GM20000 (cell line): ENCODE results near the gene CNOT10.
A peak's percentile ranks its signal among the peaks of the same experiment; 100 is the strongest.
"Not testable (repeated sequence)": the region's sequence is repeated elsewhere in the genome, so short reads cannot be mapped to it uniquely, and the experiment has no call there.

ENCODE experiments used
- DNase-seq: peaks from one replicate; pipeline ENCODE4 v3.0.0; 2012; ENCODE audit warnings: low spot score
- TF ChIP-seq, protein P1 (sequence below): IDR thresholded peaks from 2 replicates; pipeline ENCODE4 v1.5.1; 2012; ENCODE audit warnings: mild to moderate bottlenecking, control low read depth; ENCODE audit errors: extremely low read depth, missing control alignments

Gene CNOT10

DNA sequence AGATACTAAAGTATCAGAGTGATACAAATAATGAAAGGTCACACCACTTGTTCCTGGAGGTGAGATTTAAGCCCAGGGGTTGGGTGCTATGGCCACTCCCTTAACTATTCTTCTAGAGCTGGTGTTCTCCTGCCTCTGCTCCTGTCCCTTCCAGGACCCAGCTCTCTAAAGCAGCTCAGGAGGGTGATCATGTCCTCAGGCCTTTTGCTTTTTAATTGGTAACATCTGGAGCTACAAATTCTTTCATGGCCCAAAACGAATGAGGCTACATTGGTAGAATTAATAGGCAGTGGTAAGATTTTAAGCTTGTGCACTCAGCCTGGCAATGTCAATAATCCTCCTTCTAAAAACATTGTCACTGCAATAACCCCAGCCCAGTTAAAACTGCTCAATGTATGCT lies 38.2 kb upstream of the CNOT10 start:
- TF ChIP-seq, protein P1, sequence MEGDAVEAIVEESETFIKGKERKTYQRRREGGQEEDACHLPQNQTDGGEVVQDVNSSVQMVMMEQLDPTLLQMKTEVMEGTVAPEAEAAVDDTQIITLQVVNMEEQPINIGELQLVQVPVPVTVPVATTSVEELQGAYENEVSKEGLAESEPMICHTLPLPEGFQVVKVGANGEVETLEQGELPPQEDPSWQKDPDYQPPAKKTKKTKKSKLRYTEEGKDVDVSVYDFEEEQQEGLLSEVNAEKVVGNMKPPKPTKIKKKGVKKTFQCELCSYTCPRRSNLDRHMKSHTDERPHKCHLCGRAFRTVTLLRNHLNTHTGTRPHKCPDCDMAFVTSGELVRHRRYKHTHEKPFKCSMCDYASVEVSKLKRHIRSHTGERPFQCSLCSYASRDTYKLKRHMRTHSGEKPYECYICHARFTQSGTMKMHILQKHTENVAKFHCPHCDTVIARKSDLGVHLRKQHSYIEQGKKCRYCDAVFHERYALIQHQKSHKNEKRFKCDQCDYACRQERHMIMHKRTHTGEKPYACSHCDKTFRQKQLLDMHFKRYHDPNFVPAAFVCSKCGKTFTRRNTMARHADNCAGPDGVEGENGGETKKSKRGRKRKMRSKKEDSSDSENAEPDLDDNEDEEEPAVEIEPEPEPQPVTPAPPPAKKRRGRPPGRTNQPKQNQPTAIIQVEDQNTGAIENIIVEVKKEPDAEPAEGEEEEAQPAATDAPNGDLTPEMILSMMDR: no peak
- no peak for DNase-seq

- DNase-seq: not testable (repeated sequence)
Measured at GRCh38 chr3:32652337-32653100, 32.5 kb upstream of the CNOT10 start.

- DNase-seq: no peak
- TF ChIP-seq, protein P1: no peak
Measured at GRCh38 chr3:32655167-32655566, 29.8 kb upstream of the CNOT10 start.

DNA sequence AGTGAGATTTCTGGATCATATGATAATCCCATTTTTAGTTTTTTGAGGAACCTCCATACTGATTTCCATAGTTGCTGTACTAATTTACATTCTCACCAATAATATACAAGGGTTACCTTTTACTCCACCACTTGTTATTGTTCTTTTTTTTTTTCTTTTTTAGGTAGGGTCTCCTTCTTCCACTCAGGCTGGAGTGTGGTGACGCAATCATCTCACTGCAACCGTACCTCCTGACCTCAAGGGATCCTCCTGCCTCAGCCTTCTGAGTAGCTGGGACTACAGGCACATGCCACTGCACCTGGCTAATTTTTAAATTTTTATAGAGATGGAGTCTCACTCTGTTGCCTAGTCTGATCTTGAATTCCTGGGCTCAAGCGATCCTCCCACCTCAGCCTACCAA lies 24.4 kb upstream of the CNOT10 start:
- TF ChIP-seq, protein P1: no peak
- no peak for DNase-seq

DNA sequence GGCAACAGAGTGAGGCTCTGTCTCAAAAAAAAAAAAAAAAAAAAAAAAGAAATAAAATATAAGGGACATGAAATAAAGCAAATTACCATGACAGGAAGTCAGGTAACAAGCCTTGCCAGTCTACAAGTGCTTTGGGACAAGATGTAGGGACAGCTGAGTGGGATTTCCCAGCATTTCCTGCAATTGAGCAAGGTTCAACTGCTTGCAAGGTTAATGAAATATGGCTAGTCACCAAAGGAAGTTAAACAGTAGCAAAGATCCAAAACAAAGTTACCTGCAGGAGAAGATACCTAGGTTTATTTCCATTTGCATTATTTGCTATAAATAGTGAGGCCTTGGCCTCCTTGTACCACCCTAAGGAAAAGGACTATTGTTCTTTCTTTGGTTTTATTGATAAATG lies 22.3 kb upstream of the CNOT10 start:
- TF ChIP-seq, protein P1: no peak
- no peak for DNase-seq

DNA sequence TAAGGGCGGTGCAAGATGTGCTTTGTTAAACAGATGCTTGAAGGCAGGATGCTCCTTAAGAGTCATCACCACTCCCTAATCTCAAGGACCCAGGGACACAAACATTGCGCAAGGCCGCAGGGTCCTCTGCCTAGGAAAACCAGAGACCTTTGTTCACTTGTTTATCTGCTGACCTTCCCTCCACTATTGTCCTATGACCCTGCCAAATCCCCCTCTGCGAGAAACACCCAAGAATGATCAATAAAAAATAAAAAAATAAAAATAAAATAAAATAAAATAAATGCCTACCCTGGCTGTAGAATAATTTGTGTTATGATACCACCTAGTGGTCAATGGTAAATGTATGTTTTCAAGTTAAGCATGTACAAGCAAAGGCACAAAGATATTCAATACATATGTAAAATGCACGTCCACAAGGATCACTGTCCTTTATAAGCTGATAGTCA lies 20.3 kb upstream of the CNOT10 start:
- TF ChIP-seq, protein P1: peak; percentile 11
- DNase-seq: peak; percentile 80

GRCh38 chr3:32667072-32667582 lies 17.9 kb upstream of the CNOT10 start:
- TF ChIP-seq, protein P1: no peak
- no peak for DNase-seq

DNA sequence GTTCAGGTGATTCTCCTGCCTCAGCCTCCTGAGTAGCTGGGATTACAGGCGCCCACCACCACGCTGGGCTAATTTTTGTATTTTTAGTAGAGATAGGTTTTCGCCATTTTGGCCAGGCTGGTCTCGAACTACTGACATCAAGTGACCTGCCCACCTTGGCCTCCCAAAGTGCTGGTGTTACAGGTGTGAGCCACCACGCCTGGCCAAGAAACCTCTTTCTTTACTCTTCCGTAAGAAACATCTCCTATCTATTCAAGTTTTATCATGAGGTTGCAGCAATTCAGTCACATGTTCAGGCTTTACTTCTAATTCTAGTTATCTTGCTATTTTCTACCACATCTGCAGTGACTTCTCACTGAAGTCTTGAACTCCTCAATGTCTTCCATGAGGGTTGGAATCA lies 15.8 kb upstream of the CNOT10 start:
- not testable (repeated sequence) for DNase-seq

GRCh38 chr3:32673730-32674129 lies 11.3 kb upstream of the CNOT10 start:
- not testable (repeated sequence) for DNase-seq
